Effector memory CD8-positive, alpha-beta T cell (primary cell): ENCODE measurements around the gene TMEM106B.
A peak's percentile ranks its signal among the peaks of the same experiment; 100 is the strongest.

Experiments
- ATAC-seq: fragments of 150-1000 bp; cut with Tn5 transposase; replicated peaks from 2 replicates; pipeline ENCODE4 v1.10.0; 2021; ENCODE audit warnings: mild to moderate bottlenecking, moderate library complexity
- DNase-seq, 3 experiments: peaks; one replicate each; pipeline ENCODE4 v3.0.0; 2021
- H3K27ac Mint-ChIP-seq, 2 donors: one replicate each; pipeline ENCODE4 v1.8.0; 2022; ENCODE audit warnings: mild to moderate bottlenecking in 2 of 2, mixed read lengths in 2 of 2, moderate library complexity in 2 of 2
- H3K27me3 Mint-ChIP-seq, 2 donors: one replicate each; pipeline ENCODE4 v1.8.0; 2022; ENCODE audit warnings: mixed read lengths in 2 of 2
- H3K36me3 Mint-ChIP-seq: one replicate; pipeline ENCODE4 v1.8.0; 2022; ENCODE audit warnings: mild to moderate bottlenecking, moderate library complexity, mixed read lengths; ENCODE audit not compliant: insufficient read depth
- H3K4me1 Mint-ChIP-seq, 2 donors: one replicate each; pipeline ENCODE4 v1.8.0; 2022; ENCODE audit warnings: low read depth in 2 of 2, mixed read lengths in 2 of 2
- H3K4me3 Mint-ChIP-seq, 2 donors: one replicate each; pipeline ENCODE4 v1.8.0; 2022; ENCODE audit warnings: mild to moderate bottlenecking in 2 of 2, mixed read lengths in 2 of 2, moderate library complexity in 2 of 2
- H3K9me3 Mint-ChIP-seq, 2 donors: one replicate each; pipeline ENCODE4 v1.8.0; 2022; ENCODE audit warnings: mixed read lengths in 2 of 2

The TMEM106B gene

GRCh38 chr7:12234334-12234865 is 23.3 kb downstream of the TMEM106B start:
- DNase-seq = no peak
- no peaks in the 10 kb centered on the region for H3K9me3 Mint-ChIP-seq
- no peaks in the 10 kb centered on the region for H3K27me3 Mint-ChIP-seq
- peak overlapping the region in 1 of 2 donors; percentile 13 for H3K27ac Mint-ChIP-seq
- ATAC-seq = no peak
- H3K4me3 Mint-ChIP-seq = no peak overlapping the region
- peaks cover 35% of the 10 kb centered on the region for H3K36me3 Mint-ChIP-seq
- peaks cover under 1 to 1% of the 10 kb centered on the region in 2 donors for H3K4me1 Mint-ChIP-seq

- H3K36me3 Mint-ChIP-seq = peaks cover 27% of the 10 kb centered on the region
- no peaks in the 10 kb centered on the region for H3K27me3 Mint-ChIP-seq
- no peak overlapping the region for H3K4me3 Mint-ChIP-seq
- H3K9me3 Mint-ChIP-seq = no peaks in the 10 kb centered on the region
- H3K27ac Mint-ChIP-seq = no peak overlapping the region
- DNase-seq (no peak), ATAC-seq (no peak)
- peaks cover 9 to 11% of the 10 kb centered on the region in 2 donors for H3K4me1 Mint-ChIP-seq
These were observed 24.9 kb downstream of the TMEM106B start for GRCh38 chr7:12235970-12236369.

DNA sequence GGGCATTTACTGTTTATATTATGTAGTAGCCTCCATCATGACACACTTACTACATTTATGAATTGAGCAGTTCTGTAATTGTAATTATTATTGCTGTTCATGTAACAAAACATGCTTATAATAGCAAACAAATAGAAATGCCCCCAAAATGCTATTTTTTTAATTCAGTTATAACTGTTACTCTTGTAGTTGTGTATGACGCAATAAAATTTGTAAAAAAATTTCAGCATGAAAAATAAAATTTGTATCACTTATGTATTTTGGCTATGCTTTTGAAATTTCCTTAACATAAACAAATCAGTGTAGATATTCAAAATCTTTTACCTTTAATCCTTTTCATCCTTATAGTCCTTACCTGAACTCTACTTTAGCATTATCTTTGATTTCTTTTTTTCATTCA is 25.9 kb downstream of the TMEM106B start:
- Mint-ChIP-seq H3K9me3 (no peaks in the 10 kb centered on the region), H3K4me1 (peaks cover 9 to 11% of the 10 kb centered on the region in 2 donors), H3K27ac (no peak overlapping the region), H3K4me3 (no peak overlapping the region), H3K36me3 (peaks cover 22% of the 10 kb centered on the region), H3K27me3 (no peaks in the 10 kb centered on the region)
- DNase-seq (no peak), ATAC-seq (no peak)

- Mint-ChIP-seq H3K4me1 (peaks cover 9 to 11% of the 10 kb centered on the region in 2 donors), H3K27ac (peak overlapping the region; percentile 11 to 26), H3K36me3 (peaks cover 4% of the 10 kb centered on the region), H3K27me3 (no peaks in the 10 kb centered on the region), H3K9me3 (no peaks in the 10 kb centered on the region), H3K4me3 (no peak overlapping the region)
- no peak for DNase-seq
- peak; percentile 27 for ATAC-seq
These were observed 28.7 kb downstream of the TMEM106B start for GRCh38 chr7:12239806-12240205.

DNA sequence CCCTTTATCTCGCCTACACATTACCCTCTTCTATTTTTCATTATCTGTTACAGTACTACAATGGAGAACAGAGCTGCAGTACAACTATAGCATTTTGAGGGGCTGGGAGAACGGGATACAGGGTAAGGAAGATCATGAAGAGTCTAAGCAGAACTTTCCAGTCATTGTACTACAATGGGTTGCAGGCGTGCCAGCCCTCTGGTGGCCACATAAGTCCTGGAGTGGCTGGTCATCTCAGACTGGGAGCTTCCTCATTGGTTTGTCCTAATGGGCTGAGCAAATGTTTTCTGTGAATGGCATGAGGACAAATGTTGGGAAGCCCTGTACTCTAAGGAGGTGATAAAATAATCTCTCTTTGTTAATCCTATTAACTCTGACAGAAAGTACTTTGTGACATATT is 33.0 kb downstream of the TMEM106B start:
- ATAC-seq (no peak), DNase-seq (no peak)
- no peak overlapping the region for H3K27ac Mint-ChIP-seq
- peaks cover 0 to 10% of the 10 kb centered on the region in 2 donors for H3K27me3 Mint-ChIP-seq
- no peak overlapping the region for H3K4me3 Mint-ChIP-seq
- H3K9me3 Mint-ChIP-seq = no peaks in the 10 kb centered on the region
- peaks cover 9 to 11% of the 10 kb centered on the region in 2 donors for H3K4me1 Mint-ChIP-seq
- H3K36me3 Mint-ChIP-seq = no peaks in the 10 kb centered on the region

DNA sequence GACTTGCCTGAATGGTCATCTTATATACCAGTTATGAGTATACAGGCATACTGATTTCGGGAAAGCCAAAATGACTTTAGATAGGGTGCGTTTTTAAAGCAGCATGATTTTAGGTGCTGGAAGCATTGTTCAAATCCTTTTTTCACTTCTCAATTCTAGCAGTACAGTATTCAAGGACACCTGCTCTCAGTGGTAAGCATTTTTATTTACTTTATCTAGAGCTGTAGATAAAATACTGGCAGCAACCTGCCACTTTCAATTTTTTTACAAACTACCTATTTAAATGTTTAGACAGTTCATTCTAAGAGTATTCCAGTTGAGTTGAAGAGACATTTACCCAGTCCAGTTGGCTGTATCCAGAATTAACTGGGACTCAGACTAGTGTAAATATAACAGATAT is 33.6 kb downstream of the TMEM106B start:
- Mint-ChIP-seq H3K27ac (no peak overlapping the region), H3K36me3 (no peaks in the 10 kb centered on the region), H3K9me3 (no peaks in the 10 kb centered on the region), H3K4me3 (no peak overlapping the region), H3K4me1 (peaks cover 5 to 7% of the 10 kb centered on the region in 2 donors), H3K27me3 (peaks cover 4 to 12% of the 10 kb centered on the region in 2 donors)
- DNase-seq (no peak), ATAC-seq (no peak)

DNA sequence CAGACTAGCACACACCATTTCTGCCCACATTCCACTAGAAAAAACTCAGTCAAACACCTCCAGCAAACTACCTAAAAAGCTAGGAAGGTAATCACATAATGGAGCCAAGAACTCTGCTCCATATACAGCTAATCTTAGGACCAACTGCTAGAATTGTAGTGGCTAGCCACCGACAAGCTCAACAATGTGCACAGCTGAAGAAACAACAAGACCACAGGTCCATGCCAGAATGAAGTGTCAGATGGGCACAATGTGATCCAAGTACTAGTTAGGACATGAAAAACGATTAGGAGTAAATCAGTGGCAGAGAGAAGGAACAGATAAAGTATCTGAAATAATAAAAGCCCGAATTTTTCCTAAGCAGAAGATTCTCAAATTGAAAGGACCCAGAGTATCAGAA is 38.6 kb downstream of the TMEM106B start:
- Mint-ChIP-seq H3K4me3 (no peak overlapping the region), H3K9me3 (peaks cover 5 to 9% of the 10 kb centered on the region in 2 donors), H3K4me1 (no peaks in the 10 kb centered on the region), H3K36me3 (no peaks in the 10 kb centered on the region), H3K27ac (no peak overlapping the region), H3K27me3 (peaks cover 17 to 32% of the 10 kb centered on the region in 2 donors)
- ATAC-seq (no peak), DNase-seq (no peak)

DNA sequence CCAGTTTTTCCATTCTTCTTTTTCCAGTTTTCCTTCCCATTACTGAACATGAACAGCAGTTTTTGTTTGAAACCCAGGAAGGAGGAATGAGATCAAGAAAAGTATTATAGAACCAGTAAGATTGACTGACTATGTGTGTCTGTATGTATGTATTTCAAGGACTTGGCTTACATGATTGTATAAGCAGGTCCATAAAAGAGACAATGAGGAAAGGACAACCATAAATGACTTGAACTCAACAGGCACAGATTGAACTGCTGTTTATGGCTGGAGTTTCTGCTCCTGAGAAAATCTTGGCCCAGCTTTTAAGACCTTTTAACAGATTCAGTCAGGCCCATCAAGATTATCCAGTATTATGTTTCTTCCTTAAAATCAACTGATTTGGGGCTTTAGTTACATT is 39.1 kb downstream of the TMEM106B start:
- H3K27ac Mint-ChIP-seq = no peak overlapping the region
- no peak for DNase-seq
- no peak for ATAC-seq
- no peaks in the 10 kb centered on the region for H3K4me1 Mint-ChIP-seq
- peaks cover 5 to 9% of the 10 kb centered on the region in 2 donors for H3K9me3 Mint-ChIP-seq
- H3K27me3 Mint-ChIP-seq = peaks cover 17 to 32% of the 10 kb centered on the region in 2 donors
- H3K4me3 Mint-ChIP-seq = no peak overlapping the region
- no peaks in the 10 kb centered on the region for H3K36me3 Mint-ChIP-seq

GRCh38 chr7:12256090-12256489 is 45.0 kb downstream of the TMEM106B start:
- Mint-ChIP-seq H3K4me1 (peaks cover 0 to 2% of the 10 kb centered on the region in 2 donors), H3K27me3 (peaks cover 9 to 13% of the 10 kb centered on the region in 2 donors), H3K27ac (no peak overlapping the region), H3K9me3 (peaks cover 5 to 9% of the 10 kb centered on the region in 2 donors), H3K36me3 (no peaks in the 10 kb centered on the region), H3K4me3 (no peak overlapping the region)
- DNase-seq = no peak
- no peak for ATAC-seq

- peaks cover 0 to 2% of the 10 kb centered on the region in 2 donors for H3K4me1 Mint-ChIP-seq
- H3K9me3 Mint-ChIP-seq = no peaks in the 10 kb centered on the region
- H3K27me3 Mint-ChIP-seq = no peaks in the 10 kb centered on the region
- ATAC-seq = peak; percentile 98
- H3K27ac Mint-ChIP-seq = no peak overlapping the region
- no peaks in the 10 kb centered on the region for H3K36me3 Mint-ChIP-seq
- no peak overlapping the region for H3K4me3 Mint-ChIP-seq
- peak; percentile 21 to 37 (median 30) for DNase-seq
These were observed 46.5 kb downstream of the TMEM106B start for GRCh38 chr7:12257582-12257981.

DNA sequence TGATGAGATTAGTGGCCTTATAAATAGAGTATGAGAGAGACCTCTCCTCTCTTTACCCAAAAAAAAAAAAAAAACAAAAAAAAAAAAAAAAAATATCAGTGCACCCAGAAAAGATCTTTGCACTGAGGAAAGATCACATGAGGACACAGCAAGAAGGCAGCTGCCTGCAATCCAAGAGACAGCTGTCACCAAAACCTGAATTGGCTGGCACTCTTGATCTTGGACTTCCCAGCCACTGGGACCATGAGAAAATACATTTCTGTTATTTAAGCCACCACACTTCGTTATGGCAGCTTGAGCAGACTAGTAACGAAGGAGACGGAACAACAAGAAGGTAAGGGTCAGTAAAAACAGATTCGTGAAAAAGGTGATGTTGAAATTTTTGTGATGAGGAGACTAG is 47.0 kb downstream of the TMEM106B start:
- Mint-ChIP-seq H3K9me3 (no peaks in the 10 kb centered on the region), H3K4me3 (no peak overlapping the region), H3K36me3 (no peaks in the 10 kb centered on the region), H3K27me3 (no peaks in the 10 kb centered on the region), H3K4me1 (peaks cover 0 to 2% of the 10 kb centered on the region in 2 donors), H3K27ac (no peak overlapping the region)
- ATAC-seq (no peak), DNase-seq (no peak)

GRCh38 chr7:12267542-12267941 is 56.4 kb downstream of the TMEM106B start:
- DNase-seq (no peak), ATAC-seq (no peak)
- H3K36me3 Mint-ChIP-seq = no peaks in the 10 kb centered on the region
- peaks cover 0 to 5% of the 10 kb centered on the region in 2 donors for H3K27me3 Mint-ChIP-seq
- H3K4me1 Mint-ChIP-seq = peaks cover 0 to 2% of the 10 kb centered on the region in 2 donors
- no peak overlapping the region for H3K27ac Mint-ChIP-seq
- no peak overlapping the region for H3K4me3 Mint-ChIP-seq
- no peaks in the 10 kb centered on the region for H3K9me3 Mint-ChIP-seq

- ATAC-seq (no peak), DNase-seq (no peak)
- no peaks in the 10 kb centered on the region for H3K9me3 Mint-ChIP-seq
- H3K36me3 Mint-ChIP-seq = no peaks in the 10 kb centered on the region
- H3K27me3 Mint-ChIP-seq = peaks cover 0 to 5% of the 10 kb centered on the region in 2 donors
- H3K4me1 Mint-ChIP-seq = peaks cover 0 to 2% of the 10 kb centered on the region in 2 donors
- no peak overlapping the region for H3K4me3 Mint-ChIP-seq
- H3K27ac Mint-ChIP-seq = no peak overlapping the region
These were observed 58.2 kb downstream of the TMEM106B start for GRCh38 chr7:12269100-12269895.

DNA sequence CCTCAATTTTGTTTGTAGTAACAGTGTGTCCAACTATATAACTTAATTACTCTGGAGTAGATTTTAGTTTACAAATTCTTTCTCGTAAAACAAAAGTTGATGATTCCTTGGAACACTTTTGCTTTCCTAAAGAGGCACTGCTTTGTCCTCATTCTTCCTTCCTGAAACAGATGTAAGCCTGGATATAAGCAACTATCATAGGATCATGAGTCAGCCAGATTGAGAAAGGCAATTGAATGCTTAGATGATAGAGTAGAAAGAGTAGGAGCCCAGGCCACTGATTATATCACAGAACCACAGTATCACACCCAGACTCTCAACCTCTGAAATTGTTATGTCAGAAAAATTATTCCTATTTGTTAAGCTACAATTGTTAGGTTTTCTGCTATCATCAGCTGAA is 69.9 kb downstream of the TMEM106B start:
- Mint-ChIP-seq H3K27me3 (peaks cover 32 to 47% of the 10 kb centered on the region in 2 donors), H3K36me3 (no peaks in the 10 kb centered on the region), H3K4me1 (no peaks in the 10 kb centered on the region), H3K9me3 (peaks cover 0 to 2% of the 10 kb centered on the region in 2 donors), H3K27ac (no peak overlapping the region), H3K4me3 (no peak overlapping the region)
- ATAC-seq (no peak), DNase-seq (no peak)
